OCI-M1 (cell line): ENCODE results near the gene SRGAP3.
"Not testable (repeated sequence)": the region's sequence is repeated elsewhere in the genome, so short reads cannot be mapped to it uniquely, and the experiment has no call there.

Experiments used
- DNase-seq: peaks from one replicate; lab custom pipeline; 2025; lab: John Stamatoyannopoulos, UW

Gene SRGAP3

DNA sequence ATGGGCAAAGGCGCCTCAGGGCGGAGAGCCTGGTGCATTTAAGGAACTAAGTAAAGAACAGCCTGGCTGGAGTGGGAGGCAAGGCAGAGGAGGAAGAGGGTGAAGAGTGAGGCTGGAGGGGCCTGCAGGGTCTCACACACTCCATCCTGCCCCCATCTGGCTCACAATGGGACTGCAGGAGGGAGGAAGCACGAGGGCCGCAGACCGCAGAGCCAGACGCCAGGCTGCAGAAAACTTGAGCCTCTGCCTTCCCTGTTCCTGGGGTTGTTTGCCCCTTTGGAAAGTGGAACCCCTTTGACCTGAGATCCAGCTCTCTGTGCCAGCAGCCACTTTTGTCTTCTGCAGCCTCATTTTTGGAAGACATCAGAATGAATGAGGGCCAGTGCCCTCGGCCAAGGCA is 138.0 kb downstream of the SRGAP3 start:
- no peak for DNase-seq

GRCh38 chr3:9110802-9111201 is 138.6 kb downstream of the SRGAP3 start:
- no peak for DNase-seq

- DNase-seq: no peak
Observed at GRCh38 chr3:9110316-9110715, 139.1 kb downstream of the SRGAP3 start.

DNA sequence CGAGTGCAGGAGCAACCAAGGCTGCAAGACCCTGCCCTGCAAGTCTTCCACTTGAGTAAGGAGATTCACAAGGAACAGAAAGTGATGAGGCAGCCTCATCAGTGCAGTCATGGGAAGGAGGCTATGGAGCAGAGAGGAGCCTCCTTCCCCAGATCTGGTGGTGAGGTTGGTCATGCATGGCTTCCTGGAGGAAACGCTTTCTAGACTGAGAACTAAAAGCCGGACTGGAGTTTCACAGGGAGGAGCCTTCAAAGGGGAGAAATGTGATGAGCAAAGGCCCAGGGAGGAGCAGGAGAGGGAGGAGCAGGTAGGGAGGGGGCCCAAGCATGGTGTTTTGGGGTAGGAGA is 139.9 kb downstream of the SRGAP3 start:
- DNase-seq: no peak

- no peak for DNase-seq
Observed at GRCh38 chr3:9108876-9109567, 140.4 kb downstream of the SRGAP3 start.

- no peak for DNase-seq
Observed at GRCh38 chr3:9107738-9108137, 141.7 kb downstream of the SRGAP3 start.

- DNase-seq: no peak
Observed at GRCh38 chr3:9105421-9105820, 144.0 kb downstream of the SRGAP3 start.

GRCh38 chr3:9104121-9104520 is 145.3 kb downstream of the SRGAP3 start:
- DNase-seq: no peak

GRCh38 chr3:9102240-9102981 is 147.0 kb downstream of the SRGAP3 start:
- no peak for DNase-seq

DNA sequence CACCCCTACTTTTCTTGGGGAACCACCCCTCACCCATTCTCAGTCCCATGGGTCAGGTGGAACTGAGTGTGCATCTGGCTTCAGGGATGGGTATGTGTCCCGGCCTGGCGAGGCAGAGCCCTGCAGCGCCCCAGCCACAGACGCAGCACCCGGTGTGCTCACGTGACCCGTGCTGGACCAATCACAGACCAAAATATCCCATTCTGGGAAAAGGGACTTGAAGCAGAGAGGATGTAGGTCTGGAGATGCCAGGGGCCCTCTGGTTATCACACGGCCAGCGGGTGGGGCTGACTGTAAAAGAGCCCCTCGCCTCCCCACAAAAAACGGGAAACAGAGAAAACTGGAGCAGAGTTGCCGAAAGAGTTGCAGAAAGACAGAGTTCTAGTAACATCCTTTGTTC is 148.2 kb downstream of the SRGAP3 start:
- DNase-seq: no peak

GRCh38 chr3:9100513-9100894 is 148.9 kb downstream of the SRGAP3 start:
- DNase-seq: no peak

DNA sequence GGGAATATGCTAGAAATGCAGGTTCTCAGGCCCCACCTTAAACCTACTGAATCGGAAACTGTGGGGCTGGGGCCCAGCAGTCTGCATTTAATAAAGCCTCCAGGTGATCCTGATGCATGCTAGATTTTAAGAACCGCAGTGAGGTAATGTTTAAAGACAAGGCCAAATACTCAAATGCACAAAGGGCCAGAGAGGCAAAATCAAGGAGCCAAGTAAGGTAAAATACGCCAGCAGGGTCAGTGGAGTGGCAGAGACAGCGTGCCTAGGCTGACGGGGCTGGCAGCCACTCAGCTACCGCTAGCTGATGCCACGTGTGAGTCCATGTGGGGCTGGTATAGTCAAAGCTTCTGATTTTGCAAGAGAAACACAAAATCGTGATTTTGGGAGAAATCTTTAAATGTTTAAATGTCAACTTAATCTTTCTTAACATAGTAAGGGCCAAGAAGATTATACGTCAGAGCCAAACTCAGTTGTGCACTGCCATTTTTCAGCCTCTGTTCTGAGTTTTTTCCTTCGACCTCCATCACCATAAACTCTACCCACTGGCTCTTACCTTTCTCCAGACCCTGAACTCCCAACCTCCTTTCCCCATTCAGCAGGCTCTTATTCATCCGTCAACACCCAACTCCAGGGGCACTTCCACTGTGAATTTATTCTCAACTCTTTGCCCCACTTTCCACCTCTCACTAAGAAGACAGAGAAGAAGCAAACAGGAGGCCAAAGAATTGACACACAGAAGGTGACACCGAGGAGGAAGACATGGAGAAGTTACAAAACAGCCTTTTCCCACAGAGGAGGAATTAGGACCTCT is 149.5 kb downstream of the SRGAP3 start:
- no peak for DNase-seq

- no peak for DNase-seq
Observed at GRCh38 chr3:9098716-9099675, 150.4 kb downstream of the SRGAP3 start.

DNA sequence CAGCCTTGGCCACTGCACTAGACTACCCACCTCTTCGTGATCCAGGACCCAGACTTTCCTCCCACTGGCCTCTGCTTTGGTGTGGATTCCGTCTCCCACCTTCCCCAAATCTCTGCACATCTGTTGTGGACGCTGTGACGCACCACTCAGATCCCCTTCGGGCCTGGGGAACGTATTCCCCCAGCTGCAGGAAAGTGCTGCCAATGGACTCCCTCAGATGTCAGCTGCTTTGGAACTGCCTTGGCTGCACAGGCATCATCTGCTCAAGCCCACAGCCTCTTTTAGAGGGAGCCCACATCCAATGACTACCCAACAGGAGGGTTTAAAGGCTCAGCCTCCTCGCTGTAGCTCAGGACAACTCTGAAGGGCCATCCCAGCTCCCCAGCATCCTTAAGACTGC is 152.0 kb downstream of the SRGAP3 start:
- DNase-seq: no peak

GRCh38 chr3:9091486-9092235 is 157.8 kb downstream of the SRGAP3 start:
- no peak for DNase-seq

- DNase-seq: no peak
Observed at GRCh38 chr3:9088441-9089353, 160.7 kb downstream of the SRGAP3 start.

DNA sequence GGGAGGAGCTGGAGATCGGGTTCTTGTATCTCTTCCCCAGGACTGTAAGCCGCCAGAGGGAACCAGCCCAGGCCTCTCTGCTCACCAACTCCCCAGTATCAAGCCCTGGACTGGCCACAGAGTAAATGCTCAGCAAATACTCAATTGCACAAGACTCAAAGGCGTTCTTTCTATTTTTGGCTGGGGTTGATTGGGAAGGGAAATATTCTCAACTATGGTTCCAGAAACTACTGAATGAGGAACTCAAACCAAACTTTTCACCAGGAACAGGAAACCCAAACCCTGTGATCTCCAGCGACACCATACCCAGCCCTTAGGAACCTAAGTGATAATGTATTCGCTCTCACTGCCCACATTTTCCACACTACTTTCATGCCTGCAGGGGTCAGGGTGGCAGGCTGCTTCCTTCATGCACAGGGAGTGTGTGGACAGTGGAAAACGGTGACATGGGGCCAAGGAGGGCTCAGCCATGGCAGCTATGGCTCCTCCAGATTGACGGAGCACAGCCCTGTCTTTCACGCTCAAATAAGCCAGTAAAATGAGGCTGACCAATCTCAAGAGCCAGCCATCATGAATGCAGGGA is 161.5 kb downstream of the SRGAP3 start:
- no peak for DNase-seq

DNA sequence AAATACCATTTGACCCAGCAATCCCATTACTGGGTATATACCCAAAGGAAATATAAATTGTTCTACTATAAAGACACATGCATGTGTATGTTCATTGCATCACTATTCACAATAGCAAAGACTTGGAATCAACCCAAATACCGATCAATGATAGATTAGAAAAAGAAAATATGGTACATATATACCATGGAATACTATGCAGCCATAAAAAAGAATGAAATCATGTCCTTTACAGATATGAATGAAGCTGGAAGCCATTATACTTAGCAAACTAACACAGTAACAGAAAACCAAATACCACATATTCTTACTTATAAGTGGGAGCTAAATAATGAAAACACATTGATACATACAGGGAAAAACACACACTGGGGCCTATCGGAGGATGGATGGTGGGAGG is 164.0 kb downstream of the SRGAP3 start:
- DNase-seq: not testable (repeated sequence)

DNA sequence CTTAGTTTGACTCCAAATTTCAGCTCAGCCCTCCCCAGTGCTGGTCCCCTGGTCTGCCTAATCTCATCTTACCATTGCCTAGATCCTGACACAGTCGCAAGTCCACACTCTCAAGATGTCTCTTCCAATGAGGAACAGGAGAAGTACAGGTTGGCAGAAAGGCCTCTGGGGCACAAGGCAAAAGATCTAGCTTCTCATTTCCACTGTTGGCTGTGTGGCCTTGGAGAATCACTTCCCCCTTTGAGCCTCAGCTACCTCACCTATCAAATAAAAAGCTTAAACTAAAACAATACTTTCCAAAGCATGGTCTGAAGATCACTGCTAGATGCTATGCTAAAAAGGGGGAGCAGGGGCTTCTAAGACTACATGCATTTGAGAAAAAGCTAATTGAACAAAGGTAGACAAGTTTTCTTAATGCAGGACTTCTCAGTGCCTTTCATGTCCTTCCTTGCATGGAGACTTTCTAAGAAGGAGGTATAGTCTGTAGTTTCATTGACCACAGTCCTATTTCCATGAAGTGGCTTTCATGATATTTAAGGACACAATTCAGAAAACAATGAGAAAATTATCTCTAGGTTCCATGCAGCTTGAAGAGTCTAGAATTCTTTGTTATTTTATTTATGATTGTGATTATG is 168.1 kb downstream of the SRGAP3 start:
- DNase-seq: no peak
